Stimulated activated CD8-positive, alpha-beta memory T cell treated with anti-CD3 and anti-CD28 coated beads, Interleukin-7, amount 100 ng/mL, for 4 hours (primary cell): Measurements from ENCODE around the gene B3GALNT1.
A peak's percentile ranks its signal among the peaks of the same experiment; 100 is the strongest.

Source experiments
- DNase-seq, 2 donors: peaks; one replicate each; pipeline ENCODE4 v3.0.0-alpha.2; 2020; ENCODE audit warnings: low read depth in 2 of 2

The B3GALNT1 gene, protein sequence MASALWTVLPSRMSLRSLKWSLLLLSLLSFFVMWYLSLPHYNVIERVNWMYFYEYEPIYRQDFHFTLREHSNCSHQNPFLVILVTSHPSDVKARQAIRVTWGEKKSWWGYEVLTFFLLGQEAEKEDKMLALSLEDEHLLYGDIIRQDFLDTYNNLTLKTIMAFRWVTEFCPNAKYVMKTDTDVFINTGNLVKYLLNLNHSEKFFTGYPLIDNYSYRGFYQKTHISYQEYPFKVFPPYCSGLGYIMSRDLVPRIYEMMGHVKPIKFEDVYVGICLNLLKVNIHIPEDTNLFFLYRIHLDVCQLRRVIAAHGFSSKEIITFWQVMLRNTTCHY

DNA sequence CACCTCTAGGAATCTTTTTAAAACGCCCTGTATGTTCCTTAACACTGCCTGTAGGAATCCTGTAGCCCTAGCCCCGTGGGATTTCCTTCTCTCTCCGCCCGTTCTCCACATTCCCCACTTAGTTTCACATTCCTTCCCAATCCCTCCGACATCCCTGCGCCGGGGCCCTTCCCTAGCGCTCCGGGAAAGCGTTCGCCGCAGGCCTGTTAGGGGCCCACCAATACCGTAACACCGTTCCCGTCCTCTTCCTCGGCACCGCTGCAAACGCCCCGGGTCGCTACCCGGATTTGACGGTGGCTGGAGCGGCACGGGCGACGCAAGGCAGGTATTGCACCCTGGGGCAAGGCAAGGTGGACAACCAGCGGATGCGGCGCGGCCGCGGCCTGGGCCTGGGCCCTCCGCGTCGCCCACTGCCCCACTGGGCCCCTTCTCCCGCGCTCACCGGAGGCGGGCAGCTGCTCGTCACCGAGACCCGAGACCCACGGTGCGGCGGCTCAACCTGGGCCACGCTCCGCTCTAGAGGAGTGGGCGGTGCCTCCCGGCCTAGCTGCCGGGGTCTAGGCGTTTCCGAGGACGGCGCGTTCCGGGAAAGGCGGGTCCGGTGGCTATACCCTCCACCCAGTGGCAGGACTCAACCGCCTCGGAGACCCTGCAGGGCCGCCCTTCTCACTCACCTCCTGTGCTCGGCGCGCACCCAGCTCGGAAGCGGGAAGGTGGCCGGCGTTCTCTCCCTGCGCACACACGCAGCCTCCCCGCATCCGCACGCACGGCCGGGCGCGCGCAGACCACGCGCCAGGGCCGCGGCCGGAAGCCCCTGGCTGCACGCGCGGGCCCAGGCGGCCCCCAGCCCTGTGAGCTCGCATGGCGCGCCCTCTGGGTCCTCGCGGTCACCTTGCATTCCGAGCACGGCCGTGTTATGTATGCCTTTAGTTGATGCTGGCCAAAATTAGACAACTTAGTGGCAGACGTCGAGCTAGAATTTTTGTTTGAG lies at the start of gene B3GALNT1:
Gene B3GALNT1 (minus strand): TSS at position 789 of the 991 bp plus-strand sequence. CDS start 18,595 bp downstream, outside the sequence.
- DNase-seq = peak in 1 of 2 donors; percentile 8

DNA sequence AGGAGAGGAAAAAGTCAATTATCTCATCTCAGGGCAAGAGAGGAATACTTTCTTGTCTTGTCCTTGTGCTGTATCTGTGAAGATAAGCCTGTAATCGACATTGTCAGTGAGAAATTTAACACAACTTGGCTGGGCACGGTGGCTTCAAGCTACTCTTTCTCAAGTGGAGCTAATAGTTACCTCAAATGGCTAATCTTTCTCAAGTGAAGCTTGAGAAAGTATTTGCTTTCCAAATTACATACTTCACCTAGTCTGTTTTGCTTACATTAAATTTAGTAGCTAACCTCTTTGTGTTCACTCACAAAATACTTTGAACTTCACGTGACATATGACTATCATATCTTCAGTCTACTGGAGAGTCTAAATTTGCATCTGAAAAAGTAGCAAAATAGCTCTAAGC lies 48.3 kb upstream of the B3GALNT1 start:
- no peak for DNase-seq

DNA sequence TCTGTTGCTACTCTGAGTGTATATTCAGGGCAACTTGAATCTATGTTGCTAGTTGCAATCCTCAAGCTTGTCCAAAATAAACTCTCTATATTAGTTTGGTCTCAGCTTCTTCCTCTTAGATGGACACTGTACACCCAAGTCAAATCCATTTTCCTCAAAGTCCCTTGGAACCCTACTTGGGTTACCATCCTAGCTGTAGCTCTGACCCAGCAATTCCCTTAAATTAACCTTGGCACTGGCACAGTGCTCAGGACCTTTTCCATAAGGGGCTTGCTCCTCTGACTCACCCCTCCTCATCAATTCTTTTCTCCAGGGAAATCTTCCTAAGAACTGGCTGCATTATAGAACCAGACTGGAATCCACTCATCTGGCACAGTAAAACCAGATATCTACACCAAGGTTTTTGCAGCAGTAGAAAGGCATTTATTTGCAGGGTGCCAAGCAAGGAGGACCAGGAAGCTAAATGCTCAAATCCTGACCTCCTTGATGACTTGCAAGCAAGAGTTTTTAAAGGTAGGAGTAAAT lies 44.9 kb upstream of the B3GALNT1 start:
- no peak for DNase-seq

DNA sequence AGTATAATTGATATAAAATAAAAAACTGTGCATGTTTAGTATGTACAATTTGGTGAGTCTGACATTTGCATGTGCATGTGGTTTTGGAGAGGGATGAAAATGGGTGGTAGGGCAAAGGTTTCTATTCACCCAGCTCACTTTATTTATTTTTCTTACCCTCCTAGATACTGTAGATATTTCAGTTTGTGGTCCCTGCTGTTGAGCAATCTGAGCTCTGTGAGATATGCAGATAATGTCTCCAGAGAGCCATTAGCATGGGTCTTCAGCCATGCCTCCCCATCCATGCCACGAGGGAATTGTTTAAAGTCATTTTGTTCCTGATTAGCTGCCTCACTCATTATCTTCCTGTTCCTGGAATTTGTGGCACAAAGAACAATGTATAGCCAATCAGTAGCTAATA lies 44.4 kb upstream of the B3GALNT1 start:
- no peak for DNase-seq

DNA sequence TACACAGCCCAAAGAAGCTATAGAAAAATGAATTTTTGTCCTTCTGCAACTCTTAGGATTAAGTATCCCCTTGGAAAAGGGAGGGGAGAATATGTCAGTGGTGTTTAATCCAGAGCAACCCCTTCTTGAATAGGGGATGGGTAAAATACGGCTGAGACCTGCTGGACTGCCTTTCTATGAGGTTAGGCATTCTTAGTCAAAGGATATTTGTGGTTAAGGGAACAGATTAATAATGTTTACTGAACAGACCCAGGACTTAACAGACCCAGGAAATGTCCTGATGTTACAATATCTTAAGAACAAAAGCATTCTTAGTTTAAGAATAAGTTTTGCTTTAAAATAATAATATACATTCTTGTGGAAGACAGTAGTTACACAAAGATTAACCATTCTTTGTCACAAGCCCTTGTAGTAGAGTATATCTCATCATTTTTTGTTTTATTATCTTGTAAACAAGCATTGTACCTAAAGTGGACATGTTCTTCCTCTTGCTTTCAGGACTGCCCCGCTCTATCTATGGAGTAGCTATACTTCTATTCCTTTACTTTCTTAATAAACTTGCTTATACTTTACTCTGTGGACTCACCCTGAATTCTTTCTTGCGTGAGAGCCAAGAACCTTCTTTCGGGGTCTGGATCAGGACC lies 43.8 kb upstream of the B3GALNT1 start:
- DNase-seq = no peak

DNA sequence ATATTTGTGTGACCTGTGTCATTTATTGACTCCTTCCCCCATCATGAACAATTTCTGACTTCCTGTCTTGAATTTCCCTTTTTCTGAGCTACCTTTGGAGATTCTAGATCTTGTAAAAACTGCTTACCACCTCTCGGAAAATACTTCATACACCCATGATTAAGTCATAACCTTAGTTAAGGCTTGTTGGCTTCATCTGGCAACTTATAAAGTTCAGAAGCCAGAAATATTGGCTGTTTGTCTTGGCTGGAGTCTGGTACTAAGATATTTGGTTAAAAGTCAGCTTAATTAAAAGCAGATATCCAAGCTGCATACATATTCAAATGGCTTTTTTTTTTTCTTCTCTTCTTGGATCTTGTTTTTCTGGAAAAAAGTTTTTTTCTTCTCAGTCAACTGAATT lies 37.3 kb upstream of the B3GALNT1 start:
- no peak for DNase-seq

DNA sequence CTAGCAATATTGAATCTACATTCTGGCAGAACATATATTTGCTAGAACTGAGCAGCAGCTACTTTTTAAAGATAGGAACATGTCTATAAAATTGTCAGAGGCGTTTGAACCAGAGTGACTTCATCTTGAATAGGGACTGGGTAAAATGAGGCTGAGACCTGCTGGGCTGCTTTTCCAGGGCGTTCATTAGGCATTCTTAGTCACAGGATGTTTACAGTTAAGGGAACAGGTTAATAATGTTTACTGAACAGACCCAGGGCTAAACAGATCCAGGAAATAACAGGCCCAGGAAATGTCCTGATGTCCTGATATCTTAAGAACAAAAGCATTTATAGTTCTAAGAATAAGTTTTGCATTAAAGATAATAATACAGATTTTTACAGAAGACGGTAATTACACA lies 34.5 kb upstream of the B3GALNT1 start:
- no peak for DNase-seq

DNA sequence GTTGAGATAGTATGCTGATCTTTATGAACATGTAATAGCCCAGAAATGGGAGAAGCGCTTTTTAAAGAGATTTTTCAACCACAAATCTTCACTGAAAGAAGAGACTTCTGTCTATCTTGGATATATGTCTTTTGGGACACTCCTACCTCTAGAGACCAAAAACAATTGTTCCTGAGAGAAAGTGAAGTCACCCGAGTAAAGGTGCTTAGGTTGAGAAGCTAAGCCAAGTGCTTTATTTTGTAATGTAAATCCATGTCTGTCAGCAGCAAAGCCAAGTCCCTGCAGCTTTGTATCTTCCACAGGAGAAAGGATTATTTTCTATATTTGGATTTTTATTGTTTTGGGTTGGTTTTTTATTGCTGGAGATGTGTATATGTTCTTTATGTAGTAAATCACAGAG lies 32.1 kb upstream of the B3GALNT1 start:
- no peak for DNase-seq

DNA sequence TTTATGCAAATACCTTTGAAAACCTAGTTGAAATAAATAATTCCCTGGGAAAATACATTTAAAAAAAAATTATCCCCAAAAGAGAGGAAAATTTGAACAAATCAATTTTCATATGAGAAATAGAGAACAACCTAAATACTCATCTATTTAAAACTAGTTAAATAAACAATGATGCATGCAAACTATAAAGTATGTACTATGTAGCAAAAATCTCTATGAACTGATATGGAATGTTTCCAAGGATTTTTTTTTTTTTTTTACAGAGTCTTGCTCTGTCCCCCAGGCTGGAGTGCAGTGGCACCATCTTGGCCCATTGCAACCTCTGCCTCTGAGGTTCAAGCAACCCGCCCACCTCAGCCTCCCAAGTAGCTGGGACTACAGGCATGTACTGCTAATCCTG lies 27.2 kb upstream of the B3GALNT1 start:
- DNase-seq = no peak

DNA sequence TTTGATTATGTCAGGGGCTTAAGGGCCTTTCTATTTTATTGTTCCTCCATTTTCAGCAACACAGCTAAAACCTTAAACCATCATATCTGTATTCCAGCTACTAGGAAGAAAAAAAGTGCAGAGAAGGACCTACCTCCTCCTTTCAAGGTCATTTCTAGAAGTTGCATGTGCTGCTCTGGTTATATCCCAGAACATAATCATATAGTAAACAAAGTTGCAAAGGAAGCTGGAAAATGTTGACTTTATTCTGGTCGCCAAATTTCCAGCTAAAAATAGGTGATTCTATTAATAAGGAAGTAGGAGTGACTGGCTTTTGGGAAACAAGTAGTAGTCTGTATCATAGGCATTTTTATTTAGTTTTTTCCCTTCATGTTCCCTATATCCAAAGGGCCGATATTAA lies 21.3 kb upstream of the B3GALNT1 start:
- no peak for DNase-seq

DNA sequence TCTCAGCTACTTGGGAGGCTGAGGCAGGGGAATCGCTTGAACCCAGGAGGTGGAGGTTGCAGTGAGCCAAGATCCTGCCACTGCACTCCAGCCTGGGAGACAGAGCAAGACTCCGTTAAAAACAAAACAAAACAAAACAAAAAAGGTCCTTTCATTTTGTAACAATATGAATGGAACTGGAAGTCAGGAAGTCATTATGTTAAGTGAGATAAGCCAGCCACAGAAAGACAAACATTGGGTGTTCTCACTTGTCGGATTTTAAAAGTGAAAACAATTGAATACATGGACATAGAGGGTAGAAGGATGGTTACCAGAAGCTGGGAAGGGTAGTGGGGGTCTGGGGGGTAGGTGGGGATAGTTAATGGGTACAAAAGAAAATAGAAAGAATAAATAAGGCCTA lies 12.5 kb upstream of the B3GALNT1 start:
- DNase-seq = no peak

DNA sequence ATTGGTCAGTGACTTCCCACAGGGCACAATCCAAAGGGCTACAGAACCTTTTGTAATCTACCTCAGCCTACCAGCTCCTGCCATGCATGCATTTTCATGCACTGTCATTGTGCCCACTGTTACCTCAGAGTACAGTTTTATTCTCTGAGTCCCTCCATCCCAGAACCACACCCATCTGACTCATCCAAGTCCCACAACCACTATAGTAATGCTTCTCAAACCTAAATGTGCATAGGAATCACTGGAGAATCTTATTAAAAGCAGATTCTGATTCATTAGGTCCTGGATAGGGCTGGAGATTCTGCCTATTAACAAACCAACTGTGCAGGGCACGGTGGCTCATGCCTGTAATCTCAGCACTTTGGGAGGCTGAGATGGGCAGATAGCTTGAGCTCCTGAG lies 3.7 kb upstream of the B3GALNT1 start:
- DNase-seq = no peak

DNA sequence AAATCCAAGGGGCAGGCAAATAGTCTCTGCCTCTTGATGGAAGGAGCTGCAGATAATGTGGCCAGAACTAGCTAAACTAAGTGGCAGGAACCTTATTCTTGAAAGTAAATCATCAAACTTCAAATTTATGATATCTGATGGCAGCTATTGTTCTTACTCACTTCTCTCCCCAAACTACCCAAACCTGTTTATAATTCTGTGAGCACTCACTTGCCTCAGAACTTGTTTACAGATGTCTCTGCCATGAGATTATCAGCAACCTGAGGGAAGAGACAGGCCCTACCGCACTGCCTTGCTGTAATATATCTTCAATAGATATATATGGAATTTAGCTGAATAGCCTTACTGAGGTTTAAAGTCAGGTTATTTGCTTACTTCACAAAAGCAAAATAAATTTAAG lies 2.2 kb upstream of the B3GALNT1 start:
- no peak for DNase-seq

DNA sequence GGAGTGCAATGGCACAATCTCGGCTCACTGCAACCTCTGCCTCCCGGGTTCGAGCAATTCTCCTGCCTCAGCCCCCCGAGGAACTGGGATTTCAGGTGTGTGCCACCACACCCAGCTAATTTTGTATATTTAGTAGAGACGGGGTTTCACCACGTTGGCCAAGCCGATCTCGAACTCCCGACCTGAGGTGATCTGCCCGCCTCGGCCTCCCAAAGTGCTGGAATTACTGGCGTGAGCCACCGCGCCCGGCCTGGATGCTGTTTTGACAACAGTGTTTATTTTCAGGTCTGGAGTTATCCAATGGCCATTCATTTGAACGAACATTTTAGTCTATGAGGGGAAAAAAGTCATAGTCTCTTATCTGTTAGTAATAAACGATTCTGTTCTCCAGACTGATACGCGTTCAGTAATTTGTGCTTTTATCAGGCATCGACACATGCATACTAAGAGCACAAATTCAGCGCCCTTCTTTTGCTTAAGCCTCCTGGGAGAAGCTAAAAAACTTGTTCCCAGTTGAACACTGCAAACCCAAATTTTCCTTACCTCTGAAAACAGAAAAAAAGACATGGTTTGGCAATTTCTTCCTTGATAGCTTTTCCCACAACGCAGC lies 1.3 kb downstream of the B3GALNT1 start:
- DNase-seq = no peak

DNA sequence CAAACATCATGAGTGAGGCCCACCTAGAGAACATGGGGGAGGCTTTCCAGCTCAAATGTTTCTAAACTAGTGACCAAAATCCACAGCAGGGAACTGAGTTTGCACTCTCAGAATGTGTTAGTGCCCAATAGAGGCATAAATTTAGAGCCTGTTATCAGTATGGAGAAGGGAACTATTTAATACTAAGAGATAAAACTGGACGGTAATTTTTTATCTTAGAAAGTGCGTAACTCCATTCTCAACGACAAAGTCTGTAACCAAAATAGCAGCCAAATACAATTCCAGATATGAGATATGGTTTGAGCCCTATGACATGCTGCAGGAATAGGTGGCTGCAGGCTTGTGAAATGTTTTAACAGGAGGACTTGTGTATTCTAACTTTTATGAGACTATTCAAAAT lies 3.5 kb downstream of the B3GALNT1 start:
- no peak for DNase-seq

DNA sequence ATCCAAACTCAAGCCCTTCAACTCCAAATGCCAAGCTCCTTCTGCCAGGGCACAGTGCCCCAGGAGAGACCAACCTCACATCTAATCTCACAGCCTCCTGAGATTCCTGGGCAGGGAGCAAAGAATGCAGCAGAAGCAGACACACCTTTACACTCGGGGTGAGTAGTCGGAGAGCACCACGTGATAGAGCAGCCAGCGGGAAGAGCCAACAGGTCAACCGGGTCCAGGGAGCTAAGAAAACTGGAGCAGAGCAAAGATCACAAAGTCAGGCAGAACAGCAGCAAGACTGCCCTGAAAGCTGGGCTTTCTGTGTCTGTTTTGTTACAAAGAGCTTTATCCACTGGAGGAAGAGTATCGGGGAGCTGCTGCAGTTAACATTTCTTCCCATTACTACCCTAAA lies 4.2 kb downstream of the B3GALNT1 start:
- no peak for DNase-seq

DNA sequence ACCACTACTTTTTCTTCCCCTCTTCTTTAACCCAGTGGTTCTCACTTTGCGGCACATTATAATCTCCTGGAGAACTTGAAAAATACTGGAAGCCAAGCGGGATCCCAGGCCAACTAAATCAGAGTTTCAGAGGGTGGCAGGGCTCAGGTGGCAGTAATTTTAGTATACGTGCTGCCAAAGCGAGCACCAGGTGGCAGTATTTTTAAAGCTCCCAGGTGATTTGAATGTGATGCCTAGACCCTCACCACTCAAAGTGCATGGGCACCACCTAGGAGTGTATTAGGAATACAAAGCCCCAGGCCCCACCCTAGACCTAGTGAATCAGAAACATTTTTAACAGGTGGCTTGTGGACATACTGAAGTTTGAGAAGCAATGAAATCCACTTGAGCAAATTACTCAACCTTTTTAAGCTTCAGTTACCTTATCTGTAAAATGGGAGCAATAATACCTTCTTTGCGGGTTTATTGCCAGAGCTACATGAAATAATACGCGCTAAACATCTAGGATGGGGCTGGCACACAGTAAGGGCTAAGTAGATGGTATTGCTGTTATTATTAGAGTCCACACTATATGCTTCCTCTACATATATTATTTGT lies 8.3 kb downstream of the B3GALNT1 start:
- no peak for DNase-seq

DNA sequence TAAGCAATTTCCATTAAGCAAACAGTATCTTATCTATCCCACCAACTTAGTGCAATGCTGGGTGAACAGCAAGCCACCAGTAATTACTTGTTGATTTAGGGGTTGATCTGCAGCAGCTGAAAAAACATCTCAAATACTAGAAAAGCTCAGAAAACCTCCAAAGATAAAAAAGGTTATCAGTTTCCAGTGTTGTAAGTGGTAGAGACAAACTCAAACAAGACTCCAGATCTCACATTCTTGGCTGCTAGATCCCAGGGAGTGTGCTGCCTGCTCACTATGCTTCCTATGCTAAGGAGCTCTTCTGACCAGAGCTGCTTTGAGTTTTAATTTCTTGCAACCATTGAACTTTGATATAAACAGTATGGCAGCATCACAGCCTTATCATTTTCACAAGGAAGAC lies 11.3 kb downstream of the B3GALNT1 start:
- no peak for DNase-seq

DNA sequence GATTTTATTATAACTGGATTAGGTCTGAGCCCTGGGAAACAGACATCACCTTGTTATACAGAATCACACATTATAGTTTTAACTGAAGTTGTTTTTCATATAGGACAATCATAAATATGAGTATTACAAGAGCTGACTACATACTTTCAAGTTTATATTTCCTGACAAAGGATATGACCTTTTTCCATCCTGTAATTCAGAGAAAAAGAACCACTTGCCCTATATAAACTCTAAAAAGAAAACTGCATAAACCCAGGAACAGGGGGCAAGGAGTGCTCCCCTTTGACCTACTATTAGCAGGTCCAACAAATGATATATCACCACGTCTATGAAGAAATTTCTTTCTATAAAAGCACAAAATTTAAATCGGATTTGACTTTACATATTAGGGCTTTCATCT lies 20.9 kb downstream of the B3GALNT1 start:
- DNase-seq = no peak

DNA sequence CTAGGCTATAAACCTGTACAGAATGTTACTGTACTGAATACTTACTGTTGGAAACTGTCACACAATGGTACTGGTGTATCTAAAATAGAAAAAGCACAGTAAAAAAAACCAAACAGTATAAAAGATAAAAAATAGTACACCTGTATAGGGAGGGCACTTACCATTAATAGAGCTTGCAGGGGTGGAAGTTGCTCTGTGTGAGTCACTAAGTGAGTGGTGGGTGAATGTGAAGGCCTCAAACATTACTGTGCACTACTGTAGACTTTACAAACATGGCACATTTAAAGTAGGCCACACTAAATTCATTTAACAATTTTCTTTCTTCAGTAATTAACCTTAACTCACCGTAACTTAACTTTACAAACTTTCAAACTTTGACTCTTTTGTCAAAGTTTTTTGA lies 22.0 kb downstream of the B3GALNT1 start:
- no peak for DNase-seq

DNA sequence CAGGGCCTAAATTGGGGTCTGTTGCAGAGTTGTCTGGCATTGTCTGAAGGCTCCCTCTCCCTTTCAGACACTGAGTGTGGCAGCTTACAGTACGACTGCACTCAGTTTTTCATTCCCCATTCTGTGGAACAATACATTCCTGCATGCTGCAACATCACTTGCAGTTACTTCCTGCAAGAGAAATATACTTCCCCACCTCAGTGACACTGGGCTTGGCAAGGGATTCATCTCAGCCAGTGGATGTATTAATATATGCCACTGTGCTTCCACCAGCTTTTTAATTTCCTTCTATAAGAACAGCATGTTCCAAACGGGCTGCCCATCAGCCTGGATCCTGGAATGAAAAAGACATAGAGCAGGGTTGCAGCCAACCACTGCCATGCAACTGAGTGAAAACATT lies 23.1 kb downstream of the B3GALNT1 start:
- no peak for DNase-seq
